ENCODE measurements around the gene MECR.

DNA sequence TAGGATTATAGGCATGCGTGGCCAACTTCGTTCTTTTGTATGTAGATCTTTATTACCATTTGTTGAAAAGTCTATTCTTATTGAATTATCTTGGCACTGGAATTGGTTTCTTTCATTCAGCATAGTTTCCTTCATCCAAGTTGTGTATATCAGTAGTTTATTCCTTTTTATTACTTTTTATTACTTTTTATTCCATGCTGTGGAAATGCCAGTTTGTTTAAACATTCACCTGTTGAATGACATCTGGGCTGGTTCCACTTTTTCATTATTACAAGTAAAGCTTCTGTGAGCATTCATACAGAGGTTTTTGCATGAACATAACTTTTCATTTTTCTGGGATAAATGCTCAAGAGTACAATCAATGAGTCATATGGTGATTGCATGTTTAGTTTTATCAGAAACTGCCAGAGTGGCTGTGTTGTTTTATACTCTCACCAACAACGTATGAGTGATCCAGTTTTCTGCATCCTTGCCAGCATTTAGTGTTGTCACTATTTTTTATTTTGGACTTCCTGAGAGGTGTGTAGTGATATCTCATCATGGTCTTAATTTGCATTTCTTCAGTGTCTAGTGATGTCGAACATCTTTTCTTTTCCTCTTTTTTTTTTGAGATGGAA, 34.1 kb upstream of the MECR start:
- no peak for TF ChIP-seq CTCF (IDR thresholded peaks at IDR 0.05)
- TF ChIP-seq POLR2A (IDR thresholded peaks at IDR 0.05) = no peak
- no peak for TF ChIP-seq POLR2AphosphoS5 (IDR thresholded peaks at IDR 0.05; ENCODE audit: insufficient read depth in 1 of 2, low read depth in 1 of 2)

Data from vagina (tissue), 2 donors.